WI38 (cell line): ENCODE results near the gene BCL2.

Experiments used
- H3K4me3 ChIP-seq: 2 replicates; pipeline ENCODE4 v1.5.1; 2011; ENCODE audit warnings: low read depth, mild to moderate bottlenecking, control low read depth, low read length
- CTCF ChIP-seq: IDR thresholded peaks from 2 replicates; pipeline ENCODE4 v1.5.1; 2012; ENCODE audit warnings: low read depth, mild to moderate bottlenecking, control low read depth, low read length

Gene BCL2

DNA sequence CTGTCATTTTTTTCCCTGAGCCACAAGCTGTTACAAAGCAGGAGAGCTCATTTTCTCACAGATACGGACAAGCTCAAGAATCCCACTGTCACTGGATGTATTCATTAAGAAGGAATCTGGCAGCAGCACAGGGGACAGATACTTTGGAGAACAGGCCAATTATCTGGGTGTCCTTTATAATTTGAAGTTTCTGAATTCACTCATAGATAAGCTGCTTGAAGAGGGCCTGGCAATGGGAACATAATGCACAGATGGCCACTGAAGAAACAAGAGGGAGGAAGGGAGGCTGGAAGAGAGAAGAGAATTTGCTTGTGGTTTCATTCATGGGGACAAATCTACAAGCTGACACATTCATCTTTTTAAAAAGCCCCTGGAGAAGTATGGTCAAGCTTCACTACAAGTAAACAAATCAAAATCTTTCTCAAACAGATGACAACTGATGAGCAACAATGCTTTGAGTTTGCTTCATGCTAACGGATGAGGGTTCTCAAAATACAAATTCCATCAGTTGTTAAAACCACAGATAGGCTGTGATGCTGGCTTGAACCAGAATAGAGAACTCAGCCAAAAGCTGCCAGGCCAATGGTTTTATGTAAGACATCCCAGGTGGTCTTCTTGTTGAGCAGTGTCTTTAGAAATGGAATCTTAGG is 11.9 kb downstream of the BCL2 start:
- TF ChIP-seq CTCF, result no peak
- no peak overlapping the region for H3K4me3 ChIP-seq

GRCh38 chr18:63306819-63307550 is 12.6 kb downstream of the BCL2 start:
- H3K4me3 ChIP-seq, result no peak overlapping the region
- TF ChIP-seq CTCF, result no peak

GRCh38 chr18:63306249-63306648 is 13.3 kb downstream of the BCL2 start:
- TF ChIP-seq CTCF, result no peak
- no peak overlapping the region for H3K4me3 ChIP-seq

DNA sequence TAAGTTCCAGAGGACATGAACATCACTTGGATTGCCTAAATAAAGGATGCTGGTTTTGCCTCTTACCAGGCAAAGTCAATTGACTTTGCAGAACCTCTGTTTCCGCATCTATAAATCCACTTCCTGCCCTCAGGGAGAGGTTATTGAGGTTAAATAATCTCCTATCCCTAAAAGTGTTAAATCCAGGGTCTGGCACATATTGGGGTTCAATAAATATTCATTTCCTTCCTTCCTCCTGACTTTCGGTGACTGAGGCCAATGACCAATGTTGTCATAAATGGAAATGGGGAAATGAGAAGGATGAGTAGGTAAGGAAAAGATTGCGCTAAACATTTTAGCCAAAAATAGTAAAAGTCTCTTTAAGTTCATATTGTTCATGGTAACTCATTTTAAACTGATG is 16.0 kb downstream of the BCL2 start:
- TF ChIP-seq CTCF, result no peak
- no peak overlapping the region for H3K4me3 ChIP-seq

DNA sequence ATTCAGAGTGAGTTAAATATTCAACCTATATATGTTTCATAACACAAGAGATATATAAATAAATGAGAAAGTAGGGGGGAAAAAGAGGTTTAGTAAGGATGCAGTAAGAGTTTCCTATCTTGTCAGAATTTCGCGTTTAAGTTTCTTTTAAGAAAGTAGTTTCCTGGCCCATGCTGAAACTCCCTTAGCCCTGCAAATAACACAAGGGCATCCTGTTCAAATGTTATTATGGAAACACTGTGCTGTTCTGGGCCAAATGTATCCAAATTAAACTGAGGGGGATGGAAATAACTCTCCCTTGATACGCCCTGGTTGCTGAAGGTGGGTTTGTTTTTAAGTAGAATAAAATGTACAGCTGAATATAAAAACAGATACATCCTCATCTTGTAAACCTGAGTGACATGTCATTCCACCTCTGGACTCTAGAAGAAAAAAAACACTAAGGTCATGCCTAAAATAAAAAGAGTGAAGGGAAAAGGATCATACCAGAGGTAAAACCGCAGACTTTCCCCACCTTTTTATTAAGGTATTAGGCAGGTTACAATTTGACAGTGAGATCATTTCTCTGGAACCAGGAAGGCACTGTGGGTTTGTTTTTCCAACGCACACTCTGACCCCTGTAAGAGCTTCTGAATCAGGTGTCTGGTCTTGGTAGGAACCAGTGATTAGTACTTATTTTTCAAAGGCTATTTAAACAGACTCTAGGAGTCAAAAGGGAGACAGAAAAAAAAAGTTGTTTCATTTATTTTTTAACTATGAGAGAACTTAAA is 16.7 kb downstream of the BCL2 start:
- TF ChIP-seq CTCF, result no peak
- H3K4me3 ChIP-seq, result no peak overlapping the region

DNA sequence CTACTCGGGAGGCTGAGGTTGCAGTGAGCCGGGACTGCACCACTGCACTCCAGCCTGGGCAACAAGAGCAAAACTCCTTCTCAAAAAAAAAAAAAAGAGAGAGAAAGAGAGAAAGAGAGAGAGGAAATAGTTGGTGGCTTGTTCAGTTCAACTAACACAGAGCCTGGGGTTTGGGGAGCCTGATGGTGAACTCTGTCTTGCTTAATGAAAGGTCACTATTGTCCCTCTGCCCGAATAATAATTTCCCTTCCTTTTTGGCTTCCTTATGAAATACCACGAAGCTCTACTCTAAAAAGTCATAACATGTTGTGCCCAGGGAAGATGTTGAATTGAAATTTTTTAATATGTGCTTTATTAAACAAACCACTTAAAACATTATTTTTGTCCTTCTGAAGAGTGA is 17.3 kb downstream of the BCL2 start:
- H3K4me3 ChIP-seq, result no peak overlapping the region
- no peak for TF ChIP-seq CTCF

DNA sequence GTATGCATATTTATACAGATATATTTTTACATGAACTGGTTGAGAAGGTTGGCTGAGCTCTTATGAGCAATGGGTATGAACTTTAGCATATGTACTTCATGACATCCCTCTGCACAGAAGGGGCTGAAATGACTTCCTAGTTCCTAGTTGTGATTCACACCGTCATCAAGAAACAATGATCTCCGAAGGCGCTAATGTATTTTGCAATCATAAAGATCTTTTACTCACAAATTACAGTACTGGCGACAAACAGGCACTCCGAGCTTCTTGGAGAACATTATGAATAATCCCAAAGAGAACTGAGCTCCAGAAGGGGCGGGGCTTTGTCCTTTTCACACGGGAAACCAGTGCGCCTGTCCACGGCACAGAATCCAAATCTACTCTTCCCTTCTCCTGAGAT is 18.1 kb downstream of the BCL2 start:
- no peak for TF ChIP-seq CTCF
- H3K4me3 ChIP-seq, result no peak overlapping the region
